HepG2 (cell line): Measurements from ENCODE around the gene CERS6. TPM values are rescaled to one million over a fixed set of nuclear protein-coding genes. Genes with fewer than 3 reads are reported as not detected.

Source experiments
- ATAC-seq: fragments of 200-7000 bp; cut with Tn5 transposase; 3 replicates; pipeline ENCODE4 v1.9.1; 2020; ENCODE audit warnings: mild to moderate bottlenecking, moderate library complexity
- BruUV-seq: library from RNA; stranded (reverse); fragments of 400-500 nt; replicated peaks from 2 replicates; lab custom pipeline; 2021; lab: Mats Ljungman, UMichigan
- CTCF ChIA-PET: fragments of 300-600 bp; formaldehyde crosslinking; extraction: SDS; loops from one replicate; lab custom pipeline; 2021; ENCODE audit warnings: low total read pairs, inconsistent platforms, low intra/inter-chr PET ratio; lab: Yijun Ruan, JAX
- POLR2A ChIA-PET: fragments of 350-600 bp; sonication (Branson Sonifier 250); formaldehyde crosslinking; loops from one replicate; lab custom pipeline; 2020; ENCODE audit warnings: antibody characterized with exemption, inconsistent platforms; lab: Yijun Ruan, JAX
- DNase-seq: peaks from one replicate; pipeline ENCODE4 v3.0.0-alpha.2; 2015; ENCODE audit warnings: low spot score
- FAIRE-seq: peaks from 3 replicates; lab custom pipeline; 2011; peaks lifted over from hg19 to GRCh38; lab: Jason Lieb, UNC
- H2AFZ ChIP-seq: one replicate; pipeline ENCODE4 v1.6.1; 2011; ENCODE audit warnings: low read length, inconsistent platforms
- H3K27ac ChIP-seq: fragments of 300-600 bp; 3 replicates; pipeline ENCODE4 v1.8.0; 2011; ENCODE audit warnings: mixed run types, mild to moderate bottlenecking, mixed read lengths, low read length, inconsistent platforms; ENCODE audit not compliant: insufficient read depth; ENCODE audit errors: extremely low read length
- H3K27me3 ChIP-seq, 2 experiments: fragments of 200-600 bp in 1 of 2; 2 replicates in 1 of 2; 3 replicates in 1 of 2; pipeline versions ENCODE4 v1.6.0 to v1.8.0; 2011; ENCODE audit warnings: low read length in 2 of 2, mild to moderate bottlenecking in 2 of 2, moderate library complexity in 2 of 2, inconsistent platforms in 1 of 2; ENCODE audit not compliant: insufficient read depth in 2 of 2, control insufficient read depth in 1 of 2
- H3K36me3 ChIP-seq, 2 experiments: fragments of 200-600 bp in 1 of 2; replicated peaks in 1 of 2; 2 replicates in 1 of 2; 3 replicates in 1 of 2; pipeline versions ENCODE4 v1.5.1 to v1.8.0; 2011; ENCODE audit warnings: low read length in 2 of 2, inconsistent platforms in 1 of 2; ENCODE audit not compliant: insufficient read depth in 2 of 2, control insufficient read depth in 1 of 2
- H3K4me1 ChIP-seq: 2 replicates; pipeline ENCODE4 v1.5.1; 2012; ENCODE audit warnings: low read length, inconsistent platforms; ENCODE audit not compliant: insufficient read depth
- H3K4me2 ChIP-seq: 2 replicates; pipeline ENCODE4 v1.6.0; 2011; ENCODE audit warnings: low read depth, low read length, inconsistent platforms
- H3K4me3 ChIP-seq, 3 experiments: fragments of 200-600 bp in 1 of 3; sonication (generic), shearing (Covaris generic) in 1 of 3; replicated peaks in 1 of 3; 2 replicates each; pipeline ENCODE4 v1.5.1; 2011 to 2016; ENCODE audit warnings: low read length in 3 of 3, inconsistent platforms in 2 of 3, low read depth in 2 of 3, mild to moderate bottlenecking in 2 of 3, control low read depth in 1 of 3, mixed read lengths in 1 of 3; ENCODE audit not compliant: insufficient read depth in 1 of 3
- H3K79me2 ChIP-seq: one replicate; pipeline ENCODE4 v1.6.1; 2011; ENCODE audit warnings: low read length, inconsistent platforms; ENCODE audit not compliant: insufficient read depth
- H3K9ac ChIP-seq: 2 replicates; pipeline ENCODE4 v1.6.0; 2011; ENCODE audit warnings: mild to moderate bottlenecking, low read depth, low read length, inconsistent platforms; ENCODE audit not compliant: insufficient read depth
- H3K9me3 ChIP-seq: 2 replicates; pipeline ENCODE4 v1.5.1; 2012; ENCODE audit warnings: mild to moderate bottlenecking, low read length
- H4K20me1 ChIP-seq: 2 replicates; pipeline ENCODE4 v1.6.0; 2011; ENCODE audit warnings: inconsistent platforms, mild to moderate bottlenecking, low read length, moderate library complexity; ENCODE audit not compliant: insufficient read depth
- DNMT1 ChIP-seq: sonication (generic); formaldehyde crosslinking; IDR thresholded peaks from 2 replicates; pipeline ENCODE4 v1.5.1; 2020; ENCODE audit warnings: mild to moderate bottlenecking, missing genetic modification reagents
- IRF2 ChIP-seq: IDR thresholded peaks from 2 replicates; pipeline ENCODE4 v1.6.1; 2018; ENCODE audit warnings: missing genetic modification reagents, missing compliant biosample characterization
- MED8 ChIP-seq: sonication (generic); formaldehyde crosslinking; IDR thresholded peaks from 2 replicates; pipeline ENCODE4 v1.8.1; 2023; ENCODE audit warnings: mild to moderate bottlenecking, missing genetic modification reagents; ENCODE audit not compliant: insufficient replicate concordance
- MYNN ChIP-seq: sonication (generic); formaldehyde crosslinking; IDR thresholded peaks from 2 replicates; pipeline ENCODE4 v1.4.0; 2020; ENCODE audit warnings: mild to moderate bottlenecking, low read depth, missing genetic modification reagents
- NCOR1 ChIP-seq: fragments of 200-600 bp; sonication (generic); IDR thresholded peaks from 2 replicates; pipeline ENCODE4 v1.7.0; 2017; ENCODE audit warnings: antibody characterized with exemption, low read length, borderline replicate concordance
- SAFB2 ChIP-seq: sonication (generic); formaldehyde crosslinking; IDR thresholded peaks from 2 replicates; pipeline ENCODE4 v1.5.1; 2020; ENCODE audit warnings: missing genetic modification reagents, low read depth, mild to moderate bottlenecking, borderline replicate concordance
- SKI ChIP-seq: fragments of 450-650 bp; IDR thresholded peaks from one replicate; pipeline ENCODE4 v1.6.1; 2018; ENCODE audit warnings: mild to moderate bottlenecking; ENCODE audit not compliant: partially characterized antibody
- SMYD3 ChIP-seq: sonication (generic); formaldehyde crosslinking; IDR thresholded peaks from 2 replicates; pipeline ENCODE4 v1.8.1; 2023; ENCODE audit warnings: mild to moderate bottlenecking, missing genetic modification reagents
- STAT6 ChIP-seq: sonication (generic); formaldehyde crosslinking; IDR thresholded peaks from 2 replicates; pipeline ENCODE4 v1.4.0; 2020; ENCODE audit warnings: missing genetic modification reagents, mild to moderate bottlenecking, borderline replicate concordance
- TAF15 ChIP-seq: fragments of 200-400 bp; formaldehyde crosslinking; IDR thresholded peaks from one replicate; pipeline ENCODE4 v1.6.1; 2018; ENCODE audit warnings: mild to moderate bottlenecking, low read depth, low read length; ENCODE audit not compliant: poor library complexity, severe bottlenecking
- ZBTB7A ChIP-seq: sonication (generic); formaldehyde crosslinking; IDR thresholded peaks from 2 replicates; pipeline ENCODE4 v1.8.0; 2022; ENCODE audit warnings: mild to moderate bottlenecking, missing genetic modification reagents
- ZNF17 ChIP-seq: sonication (generic); formaldehyde crosslinking; IDR thresholded peaks from 2 replicates; pipeline ENCODE4 v1.5.0; 2020; ENCODE audit warnings: mild to moderate bottlenecking, missing genetic modification reagents
- ZNF432 ChIP-seq: sonication (generic); formaldehyde crosslinking; IDR thresholded peaks from 2 replicates; pipeline ENCODE4 v1.5.0; 2020; ENCODE audit warnings: missing genetic modification reagents, mild to moderate bottlenecking, borderline replicate concordance
- WGBS: methylation state at CpG from one replicate; pipeline ENCODE4 v1.1.6; 2017; ENCODE audit warnings: low lambda C conversion rate; 5-methylcytosine and 5-hydroxymethylcytosine counted together
- in situ Hi-C: cut with HindIII; loops from 2 replicates; pipeline ENCODE4 v1.10.0; 2017; ENCODE audit warnings: low pct_unique_long_range_greater_than_20kb; ENCODE audit not compliant: extremely low pct_ligation_motif_present
- intact Hi-C: fragments of 100-400 bp; cut with micrococcal nuclease; formaldehyde crosslinking; loops from one replicate; pipeline ENCODE4 v1.10.0; 2022; ENCODE audit not compliant: unreplicated experiment
- polyA plus RNA-seq, 8 experiments: library from polyadenylated mRNA; depleted of rRNA in 3 of 8; stranded (reverse) in 7 of 8; unstranded in 1 of 8; fragments of >200 nt; fragmentation: Illumina TruSeq in 4 of 8; extraction: Trizol in 4 of 8; gene quantifications; 2 replicates each; pipeline versions ENCODE4 v1.2.1 to v1.2.3, GENCODE V29; 2011 to 2016; ENCODE audit warnings: low read depth in 4 of 8, missing spikeins in 1 of 8, mixed read lengths in 1 of 8; ENCODE audit not compliant: insufficient read depth in 1 of 8
- total RNA-seq, 5 experiments: library from RNA; depleted of rRNA; stranded (reverse); fragments of >200 nt; fragmentation: Illumina TruSeq; extraction: Trizol; gene quantifications; 2 replicates each; pipeline ENCODE4 v1.2.3, GENCODE V29; 2016; ENCODE audit warnings: low read depth in 1 of 5
- TF ChIP-seq, protein P1 (sequence below): sonication (generic); formaldehyde crosslinking; IDR thresholded peaks from 2 replicates; pipeline ENCODE4 v1.4.0; 2020; ENCODE audit warnings: missing genetic modification reagents

The CERS6 gene
- total and polyA plus RNA-seq, 2 of the 13 experiments (the other 11 are each of a cell fraction or from before 2014, with no cell fraction given) = 10.1 to 20.3 TPM

- Histone ChIP-seq H4K20me1 (no peaks in the 10 kb centered on the region), H3K4me2 (no peak overlapping the region), H3K27ac (no peak overlapping the region), H3K4me3 (no peak overlapping the region), H3K79me2 (no peaks in the 10 kb centered on the region), H3K4me1 (no peaks in the 10 kb centered on the region), H3K9me3 (no peaks in the 10 kb centered on the region), H2AFZ (no peak overlapping the region), H3K27me3 (no peaks in the 10 kb centered on the region), H3K36me3 (peaks cover 3 to 12% of the 10 kb centered on the region in 2 experiments; a peak in 2 of 5 replicates), H3K9ac (no peak overlapping the region)
- POLR2A ChIA-PET = no interaction called here
- BruUV-seq = no TSS peak
- ATAC-seq (no peak; the same call in 2 of the 3 replicates), DNase-seq (no peak), FAIRE-seq (no peak)
- 98% methylated on average over 5 of the region's 5 CpGs for WGBS
- intact Hi-C loops = no loop called here
- in situ Hi-C loops = no loop called here
- CTCF ChIA-PET = no interaction called here
- no peak for TF ChIP-seq MED8 (CRISPR knock-in tag)
- no peak for TF ChIP-seq SKI
- no peak for TF ChIP-seq SMYD3 (CRISPR knock-in tag)
- no peak for TF ChIP-seq TAF15
- TF ChIP-seq DNMT1 (CRISPR knock-in tag) = no peak
Observed at GRCh38 chr2:168550670-168551069, 94.6 kb downstream of the CERS6 start.

DNA sequence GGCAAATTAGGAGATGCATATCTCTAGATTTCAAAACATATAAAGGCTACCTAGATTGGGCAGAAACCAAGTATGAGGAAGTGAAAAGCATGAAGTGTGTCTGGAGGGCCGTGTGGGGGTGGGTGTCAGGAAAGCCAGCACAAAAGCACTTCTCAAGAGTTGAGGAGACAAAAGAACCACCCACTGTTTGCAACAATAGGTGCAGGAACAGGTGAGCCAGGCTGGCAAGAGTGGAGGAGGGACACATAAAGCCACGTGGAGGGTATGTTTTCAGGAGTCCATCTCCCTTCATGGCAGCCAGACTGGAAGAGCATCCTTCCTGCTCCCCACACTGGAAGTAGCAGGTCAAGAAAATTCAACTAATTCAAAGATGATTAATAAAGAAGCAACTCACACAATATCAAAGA lies 96.4 kb downstream of the CERS6 start:
- Histone ChIP-seq H3K4me1 (no peaks in the 10 kb centered on the region), H3K9me3 (no peaks in the 10 kb centered on the region), H3K4me2 (no peak overlapping the region), H3K79me2 (no peaks in the 10 kb centered on the region), H4K20me1 (no peaks in the 10 kb centered on the region), H2AFZ (no peak overlapping the region), H3K9ac (no peak overlapping the region), H3K27me3 (no peaks in the 10 kb centered on the region), H3K4me3 (no peak overlapping the region), H3K36me3 (peaks cover 3 to 12% of the 10 kb centered on the region in 2 experiments; a peak in 2 of 5 replicates), H3K27ac (no peak overlapping the region)
- no TSS peak for BruUV-seq
- in situ Hi-C loops (no loop called here), intact Hi-C loops (no loop called here)
- DNase-seq = no peak
- WGBS = 90% methylated on average over 2 of the region's 2 CpGs
- no peak for FAIRE-seq
- ChIA-PET CTCF (no interaction called here), POLR2A (no interaction called here)
- ATAC-seq = no peak
- no peak for TF ChIP-seq IRF2 (CRISPR knock-in tag)
- no peak for TF ChIP-seq ZNF432 (CRISPR knock-in tag)
- TF ChIP-seq, protein P1, sequence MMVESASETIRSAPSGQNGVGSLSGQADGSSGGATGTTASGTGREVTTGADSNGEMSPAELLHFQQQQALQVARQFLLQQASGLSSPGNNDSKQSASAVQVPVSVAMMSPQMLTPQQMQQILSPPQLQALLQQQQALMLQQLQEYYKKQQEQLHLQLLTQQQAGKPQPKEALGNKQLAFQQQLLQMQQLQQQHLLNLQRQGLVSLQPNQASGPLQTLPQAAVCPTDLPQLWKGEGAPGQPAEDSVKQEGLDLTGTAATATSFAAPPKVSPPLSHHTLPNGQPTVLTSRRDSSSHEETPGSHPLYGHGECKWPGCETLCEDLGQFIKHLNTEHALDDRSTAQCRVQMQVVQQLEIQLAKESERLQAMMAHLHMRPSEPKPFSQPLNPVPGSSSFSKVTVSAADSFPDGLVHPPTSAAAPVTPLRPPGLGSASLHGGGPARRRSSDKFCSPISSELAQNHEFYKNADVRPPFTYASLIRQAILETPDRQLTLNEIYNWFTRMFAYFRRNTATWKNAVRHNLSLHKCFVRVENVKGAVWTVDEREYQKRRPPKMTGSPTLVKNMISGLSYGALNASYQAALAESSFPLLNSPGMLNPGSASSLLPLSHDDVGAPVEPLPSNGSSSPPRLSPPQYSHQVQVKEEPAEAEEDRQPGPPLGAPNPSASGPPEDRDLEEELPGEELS (CRISPR knock-in tag) = no peak
- no peak for TF ChIP-seq ZNF17 (CRISPR knock-in tag)
- TF ChIP-seq SAFB2 (CRISPR knock-in tag) = no peak
- no peak for TF ChIP-seq NCOR1
- TF ChIP-seq STAT6 (CRISPR knock-in tag) = no peak
- TF ChIP-seq MYNN (CRISPR knock-in tag) = no peak
- TF ChIP-seq ZBTB7A (CRISPR knock-in tag) = no peak
